ENCODE measurements around the gene IFNA7.
"Not testable (repeated sequence)": the region's sequence is repeated elsewhere in the genome, so short reads cannot be mapped to it uniquely, and the experiment has no call there.

IFNA7 gene

GRCh38 chr9:21202105-21202504 is at the start of gene IFNA7:
Gene IFNA7 (minus strand): TSS chr9:21202205. CDS start chr9:21202165, 40 bp downstream.
- ATAC-seq (ENCODE audit: insufficient read depth, low read depth); H3K4me1 ChIP-seq (ENCODE audit: insufficient read depth, low read length): not testable (repeated sequence)

GRCh38 chr9:21251638-21252037 is 49.6 kb upstream of the IFNA7 start:
- Histone ChIP-seq H3K79me2 (ENCODE audit: insufficient read depth, low read length) (no peaks in the 10 kb centered on the region), H3K9me3 (ENCODE audit: insufficient read depth, low read length, severe bottlenecking) (no peaks in the 10 kb centered on the region), H3K27me3 (ENCODE audit: insufficient read depth, low read length, poor library complexity) (peaks cover 18% of the 10 kb centered on the region), H3K9ac (ENCODE audit: low read depth, low read length) (no peak overlapping the region), H2AFZ (ENCODE audit: low read depth, low read length) (no peak overlapping the region), H3K36me3 (ENCODE audit: insufficient read depth, low read length) (no peaks in the 10 kb centered on the region), H4K20me1 (ENCODE audit: insufficient read depth, low read length) (no peaks in the 10 kb centered on the region), H3K4me1 (ENCODE audit: insufficient read depth, low read length) (peaks cover 10% of the 10 kb centered on the region), H3K4me2 (ENCODE audit: insufficient read depth, low read length) (no peak overlapping the region), H3K27ac (ENCODE audit: low read length) (no peak overlapping the region), H3K4me3 (ENCODE audit: low read depth in 1 of 2, low read length in 2 of 2) (no peak overlapping the region)
- no peak for TF ChIP-seq CTCF (IDR thresholded peaks at IDR 0.05; ENCODE audit: borderline replicate concordance, extremely low read depth, low read length, poor library complexity, severe bottlenecking)
- TF ChIP-seq EZH2 (IDR thresholded peaks at IDR 0.05; ENCODE audit: borderline replicate concordance, low read depth, low read length, severe bottlenecking), result no peak
- DNase-seq, result no peak
- no peak for ATAC-seq (ENCODE audit: insufficient read depth, low read depth)

More at GRCh38 chr9:21202105-21202504, at the start of gene IFNA7:
- H3K27me3 ChIP-seq (ENCODE audit: insufficient read depth, low read length, poor library complexity); H3K4me2 ChIP-seq (ENCODE audit: insufficient read depth, low read length); H2AFZ ChIP-seq (ENCODE audit: low read depth, low read length); H3K4me3 ChIP-seq (ENCODE audit: low read depth in 1 of 2, low read length in 2 of 2); H3K27ac ChIP-seq (ENCODE audit: low read length); H3K36me3 ChIP-seq (ENCODE audit: insufficient read depth, low read length); H3K9ac ChIP-seq (ENCODE audit: low read depth, low read length); H3K79me2 ChIP-seq (ENCODE audit: insufficient read depth, low read length); H3K9me3 ChIP-seq (ENCODE audit: insufficient read depth, low read length, severe bottlenecking); H4K20me1 ChIP-seq (ENCODE audit: insufficient read depth, low read length); DNase-seq: not testable (repeated sequence)

GRCh38 chr9:21251190-21251589 is 49.2 kb upstream of the IFNA7 start:
- TF ChIP-seq EZH2 (IDR thresholded peaks at IDR 0.05; ENCODE audit: borderline replicate concordance, low read depth, low read length, severe bottlenecking) (no peak), CTCF (IDR thresholded peaks at IDR 0.05; ENCODE audit: borderline replicate concordance, extremely low read depth, low read length, poor library complexity, severe bottlenecking) (no peak)
- H3K9me3 ChIP-seq (ENCODE audit: insufficient read depth, low read length, severe bottlenecking), result no peaks in the 10 kb centered on the region
- no peak overlapping the region for H2AFZ ChIP-seq (ENCODE audit: low read depth, low read length)
- no peak overlapping the region for H3K4me3 ChIP-seq (ENCODE audit: low read depth in 1 of 2, low read length in 2 of 2)
- H3K36me3 ChIP-seq (ENCODE audit: insufficient read depth, low read length), result no peaks in the 10 kb centered on the region
- H4K20me1 ChIP-seq (ENCODE audit: insufficient read depth, low read length), result no peaks in the 10 kb centered on the region
- no peaks in the 10 kb centered on the region for H3K79me2 ChIP-seq (ENCODE audit: insufficient read depth, low read length)
- H3K4me1 ChIP-seq (ENCODE audit: insufficient read depth, low read length), result peaks cover 10% of the 10 kb centered on the region
- no peak overlapping the region for H3K4me2 ChIP-seq (ENCODE audit: insufficient read depth, low read length)
- ATAC-seq (ENCODE audit: insufficient read depth, low read depth), result no peak
- no peak for DNase-seq
- H3K27ac ChIP-seq (ENCODE audit: low read length), result no peak overlapping the region
- H3K9ac ChIP-seq (ENCODE audit: low read depth, low read length), result no peak overlapping the region
- H3K27me3 ChIP-seq (ENCODE audit: insufficient read depth, low read length, poor library complexity), result peaks cover 18% of the 10 kb centered on the region

- H2AFZ ChIP-seq (ENCODE audit: low read depth, low read length), result no peak overlapping the region
- H3K9me3 ChIP-seq (ENCODE audit: insufficient read depth, low read length, severe bottlenecking), result no peaks in the 10 kb centered on the region
- ATAC-seq (ENCODE audit: insufficient read depth, low read depth) (no peak), DNase-seq (no peak)
- H3K9ac ChIP-seq (ENCODE audit: low read depth, low read length), result no peak overlapping the region
- H4K20me1 ChIP-seq (ENCODE audit: insufficient read depth, low read length), result no peaks in the 10 kb centered on the region
- no peaks in the 10 kb centered on the region for H3K4me1 ChIP-seq (ENCODE audit: insufficient read depth, low read length)
- no peak overlapping the region for H3K4me2 ChIP-seq (ENCODE audit: insufficient read depth, low read length)
- no peak overlapping the region for H3K27ac ChIP-seq (ENCODE audit: low read length)
- peaks cover 8% of the 10 kb centered on the region for H3K27me3 ChIP-seq (ENCODE audit: insufficient read depth, low read length, poor library complexity)
- no peaks in the 10 kb centered on the region for H3K79me2 ChIP-seq (ENCODE audit: insufficient read depth, low read length)
- TF ChIP-seq EZH2 (IDR thresholded peaks at IDR 0.05; ENCODE audit: borderline replicate concordance, low read depth, low read length, severe bottlenecking), result no peak
- no peak for TF ChIP-seq CTCF (IDR thresholded peaks at IDR 0.05; ENCODE audit: borderline replicate concordance, extremely low read depth, low read length, poor library complexity, severe bottlenecking)
- no peak overlapping the region for H3K4me3 ChIP-seq (ENCODE audit: low read depth in 1 of 2, low read length in 2 of 2)
- no peaks in the 10 kb centered on the region for H3K36me3 ChIP-seq (ENCODE audit: insufficient read depth, low read length)
These were observed 42.8 kb upstream of the IFNA7 start for GRCh38 chr9:21244836-21245235.
